Hepatocyte (in vitro differentiated cells): ENCODE data around the gene TUBGCP3.

ENCODE experiments used
- CTCF ChIP-seq: fragments of 200-600 bp; sonication (generic); IDR thresholded peaks from 2 replicates; pipeline ENCODE4 v1.5.1; 2016; ENCODE audit warnings: antibody characterized with exemption, mild to moderate bottlenecking; ENCODE audit not compliant: poor library complexity
- EZH2 ChIP-seq: fragments of 200-600 bp; sonication (generic); IDR thresholded peaks from 2 replicates; pipeline ENCODE4 v1.6.1; 2016; ENCODE audit warnings: antibody characterized with exemption, mild to moderate bottlenecking, borderline replicate concordance
- EZH2phosphoT487 ChIP-seq: fragments of 200-600 bp; sonication (generic); IDR thresholded peaks from one replicate; pipeline ENCODE4 v1.6.1; 2018; ENCODE audit warnings: antibody characterized with exemption, mild to moderate bottlenecking, low read depth, moderate library complexity; ENCODE audit not compliant: unreplicated experiment, severe bottlenecking

GRCh38 chr13:112634102-112634501, 46.1 kb upstream of the TUBGCP3 start:
- TF ChIP-seq CTCF (no peak), EZH2 (no peak), EZH2phosphoT487 (no peak)
